HEK293T (cell line): ENCODE measurements around the gene RHBDL3.

Source experiments
- ARNT ChIP-seq: fragments of 450-650 bp; IDR thresholded peaks from 2 replicates; pipeline ENCODE4 v1.6.1; 2017; ENCODE audit warnings: mild to moderate bottlenecking
- BHLHE40 ChIP-seq: fragments of 450-650 bp; IDR thresholded peaks from 2 replicates; pipeline ENCODE4 v1.6.1; 2016; ENCODE audit warnings: mild to moderate bottlenecking, moderate library complexity, borderline replicate concordance
- FOXK2 ChIP-seq: fragments of 450-650 bp; IDR thresholded peaks from 2 replicates; pipeline ENCODE4 v1.6.1; 2016; ENCODE audit warnings: mild to moderate bottlenecking
- FOXM1 ChIP-seq: fragments of 450-650 bp; IDR thresholded peaks from 2 replicates; pipeline ENCODE4 v1.6.1; 2017; ENCODE audit warnings: mild to moderate bottlenecking, borderline replicate concordance
- L3MBTL2 ChIP-seq: fragments of 450-650 bp; conservative IDR thresholded peaks from 2 replicates; pipeline ENCODE4 v1.6.1; 2016; ENCODE audit warnings: mild to moderate bottlenecking
- LEF1 ChIP-seq: fragments of 450-650 bp; IDR thresholded peaks from 2 replicates; pipeline ENCODE4 v1.6.1; 2017; ENCODE audit warnings: mild to moderate bottlenecking, borderline replicate concordance
- NFRKB ChIP-seq: fragments of 450-650 bp; IDR thresholded peaks from 2 replicates; pipeline ENCODE4 v1.6.1; 2016; ENCODE audit warnings: mild to moderate bottlenecking, moderate library complexity
- PKNOX1 ChIP-seq: fragments of 450-650 bp; IDR thresholded peaks from 2 replicates; pipeline ENCODE4 v1.6.1; 2016
- SP1 ChIP-seq: fragments of 450-650 bp; IDR thresholded peaks from 2 replicates; pipeline ENCODE4 v1.6.1; 2017
- SUZ12 ChIP-seq: fragments of 450-650 bp; IDR thresholded peaks from 2 replicates; pipeline ENCODE4 v1.6.1; 2016; ENCODE audit warnings: mild to moderate bottlenecking
- TARDBP ChIP-seq: fragments of 450-650 bp; IDR thresholded peaks from 2 replicates; pipeline ENCODE4 v1.6.1; 2016
- ZNF384 ChIP-seq: fragments of 450-650 bp; IDR thresholded peaks from 2 replicates; pipeline ENCODE4 v1.6.1; 2016

DNA sequence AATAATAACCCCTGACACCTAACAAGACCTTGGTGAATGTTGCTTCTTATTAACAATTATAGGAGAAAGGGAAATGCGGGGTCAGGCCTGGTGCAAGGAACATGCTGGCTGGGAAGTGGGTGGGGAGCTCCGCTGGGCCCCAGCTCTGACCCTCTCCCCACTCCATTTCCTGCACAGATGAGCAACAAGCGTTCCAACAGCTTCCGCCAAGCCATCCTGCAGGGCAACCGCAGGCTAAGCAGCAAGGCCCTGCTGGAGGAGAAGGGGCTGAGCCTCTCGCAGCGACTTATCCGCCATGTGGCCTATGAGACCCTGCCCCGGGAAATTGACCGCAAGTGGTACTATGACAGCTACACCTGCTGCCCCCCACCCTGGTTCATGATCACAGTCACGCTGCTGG is 23.0 kb downstream of the RHBDL3 start:
- TF ChIP-seq NFRKB (no peak), BHLHE40 (no peak), SP1 (no peak), SUZ12 (no peak), ARNT (no peak), ZNF384 (no peak), TARDBP (no peak), PKNOX1 (no peak), FOXM1 (no peak), FOXK2 (no peak), L3MBTL2 (no peak), LEF1 (no peak)
